ENCODE results near the gene NR5A1.

Gene NR5A1

DNA sequence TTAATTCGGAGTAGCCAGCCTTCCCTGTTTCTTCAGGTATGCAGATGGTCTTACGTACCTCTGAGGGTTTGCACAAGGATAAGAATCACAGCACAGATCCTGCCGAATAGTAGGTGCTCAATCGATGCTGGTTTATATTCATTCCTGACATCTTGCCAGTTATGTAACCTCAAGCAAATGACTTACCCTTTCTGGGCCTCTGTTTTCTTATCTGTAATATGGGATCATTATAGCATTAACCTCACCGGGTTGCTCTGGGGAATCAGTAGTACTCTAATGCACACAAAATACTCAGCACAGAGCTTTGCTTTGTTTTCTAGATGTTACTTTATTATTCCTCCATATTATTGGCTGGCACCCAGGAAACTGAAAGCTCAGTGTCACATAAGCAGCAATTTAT, 7.7 kb upstream of the NR5A1 start:
- H3K4me3 ChIP-seq (ENCODE audit: low read length in 2 of 2): no peak overlapping the region
- no peak overlapping the region for H3K9ac ChIP-seq (ENCODE audit: low read length in 2 of 2)
- no peak overlapping the region for H3K27ac ChIP-seq (ENCODE audit: low read length)
- H3K36me3 ChIP-seq (ENCODE audit: control insufficient read depth in 2 of 2, insufficient read depth in 2 of 2, low read length in 2 of 2): no peaks in the 10 kb centered on the region
- H3K4me1 ChIP-seq (ENCODE audit: control insufficient read depth, insufficient read depth, low read length): no peaks in the 10 kb centered on the region
- H3K9me3 ChIP-seq (ENCODE audit: control insufficient read depth in 2 of 2, low read length in 2 of 2): no peaks in the 10 kb centered on the region
- peaks cover 3 to 4% of the 10 kb centered on the region in 2 donors for H3K27me3 ChIP-seq (ENCODE audit: control insufficient read depth in 1 of 2, insufficient read depth in 2 of 2, low read length in 2 of 2)

DNA sequence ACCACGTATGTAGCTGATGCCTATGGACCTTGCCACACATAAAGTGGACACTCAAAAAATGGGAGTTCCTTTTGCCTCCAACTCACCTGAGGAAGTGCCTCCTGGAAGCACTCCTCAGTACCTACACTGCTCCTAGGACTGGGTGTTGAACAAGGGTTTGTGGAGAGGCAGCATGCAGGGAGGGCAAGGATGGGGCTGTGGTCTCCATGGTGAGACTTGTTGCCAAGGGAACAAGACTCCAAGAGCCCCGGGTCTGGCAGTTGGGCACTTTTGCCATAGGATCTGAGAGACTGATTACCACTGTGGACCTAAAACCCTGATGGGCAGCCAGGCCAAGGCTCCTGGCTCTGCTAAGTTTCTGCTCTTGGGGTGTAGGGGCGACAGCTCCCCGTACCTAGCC, 6.9 kb upstream of the NR5A1 start:
- Histone ChIP-seq H3K4me3 (ENCODE audit: low read length in 2 of 2) (no peak overlapping the region), H3K27ac (ENCODE audit: low read length) (no peak overlapping the region), H3K9ac (ENCODE audit: low read length in 2 of 2) (no peak overlapping the region), H3K27me3 (ENCODE audit: control insufficient read depth in 1 of 2, insufficient read depth in 2 of 2, low read length in 2 of 2) (peaks cover 3 to 4% of the 10 kb centered on the region in 2 donors), H3K4me1 (ENCODE audit: control insufficient read depth, insufficient read depth, low read length) (no peaks in the 10 kb centered on the region), H3K36me3 (ENCODE audit: control insufficient read depth in 2 of 2, insufficient read depth in 2 of 2, low read length in 2 of 2) (no peaks in the 10 kb centered on the region), H3K9me3 (ENCODE audit: control insufficient read depth in 2 of 2, low read length in 2 of 2) (no peaks in the 10 kb centered on the region)

- Histone ChIP-seq H3K36me3 (ENCODE audit: control insufficient read depth in 2 of 2, insufficient read depth in 2 of 2, low read length in 2 of 2) (no peaks in the 10 kb centered on the region), H3K4me1 (ENCODE audit: control insufficient read depth, insufficient read depth, low read length) (no peaks in the 10 kb centered on the region), H3K4me3 (ENCODE audit: low read length in 2 of 2) (no peak overlapping the region), H3K9ac (ENCODE audit: low read length in 2 of 2) (no peak overlapping the region), H3K27ac (ENCODE audit: low read length) (no peak overlapping the region), H3K9me3 (ENCODE audit: control insufficient read depth in 2 of 2, low read length in 2 of 2) (no peaks in the 10 kb centered on the region), H3K27me3 (ENCODE audit: control insufficient read depth in 1 of 2, insufficient read depth in 2 of 2, low read length in 2 of 2) (peaks cover 3 to 4% of the 10 kb centered on the region in 2 donors)
Measured at GRCh38 chr9:124513376-124513994, 6.3 kb upstream of the NR5A1 start.

DNA sequence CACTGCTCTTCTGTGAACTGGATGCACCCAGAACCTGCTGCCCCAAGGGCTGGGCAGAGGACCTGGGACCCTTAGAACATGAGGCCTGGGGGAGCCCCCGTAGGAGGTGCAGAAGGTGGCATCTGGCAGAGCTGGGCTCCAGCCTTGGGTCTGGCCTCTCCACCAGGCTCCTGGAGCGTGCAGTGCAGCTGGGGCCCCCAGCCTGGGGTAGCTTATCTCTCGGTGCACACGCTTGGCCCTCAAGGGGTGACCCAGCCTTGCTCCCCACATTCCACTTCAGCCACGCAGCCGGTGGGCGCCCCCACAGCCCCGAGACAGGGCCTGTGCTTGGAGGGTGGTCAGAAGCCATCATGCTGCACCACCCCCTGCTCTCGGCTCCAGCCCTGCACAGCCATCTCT, 5.6 kb upstream of the NR5A1 start:
- H3K27me3 ChIP-seq (ENCODE audit: control insufficient read depth in 1 of 2, insufficient read depth in 2 of 2, low read length in 2 of 2): peaks cover 3 to 4% of the 10 kb centered on the region in 2 donors

GRCh38 chr9:124511891-124512805, 4.9 kb upstream of the NR5A1 start:
- Histone ChIP-seq H3K9me3 (ENCODE audit: control insufficient read depth in 2 of 2, low read length in 2 of 2) (no peaks in the 10 kb centered on the region), H3K9ac (ENCODE audit: low read length in 2 of 2) (no peak overlapping the region), H3K27ac (ENCODE audit: low read length) (no peak overlapping the region), H3K4me1 (ENCODE audit: control insufficient read depth, insufficient read depth, low read length) (no peaks in the 10 kb centered on the region), H3K36me3 (ENCODE audit: control insufficient read depth in 2 of 2, insufficient read depth in 2 of 2, low read length in 2 of 2) (no peaks in the 10 kb centered on the region), H3K27me3 (ENCODE audit: control insufficient read depth in 1 of 2, insufficient read depth in 2 of 2, low read length in 2 of 2) (peaks cover 3 to 4% of the 10 kb centered on the region in 2 donors), H3K4me3 (ENCODE audit: low read length in 2 of 2) (no peak overlapping the region)

More for the DNA sequence above, 5.6 kb upstream of the NR5A1 start:
- Histone ChIP-seq H3K4me3 (ENCODE audit: low read length in 2 of 2) (no peak overlapping the region), H3K36me3 (ENCODE audit: control insufficient read depth in 2 of 2, insufficient read depth in 2 of 2, low read length in 2 of 2) (no peaks in the 10 kb centered on the region), H3K9me3 (ENCODE audit: control insufficient read depth in 2 of 2, low read length in 2 of 2) (no peaks in the 10 kb centered on the region), H3K9ac (ENCODE audit: low read length in 2 of 2) (no peak overlapping the region), H3K4me1 (ENCODE audit: control insufficient read depth, insufficient read depth, low read length) (no peaks in the 10 kb centered on the region), H3K27ac (ENCODE audit: low read length) (no peak overlapping the region)

GRCh38 chr9:124511426-124511840, 4.2 kb upstream of the NR5A1 start:
- Histone ChIP-seq H3K27ac (ENCODE audit: low read length) (no peak overlapping the region), H3K9ac (ENCODE audit: low read length in 2 of 2) (no peak overlapping the region), H3K4me1 (ENCODE audit: control insufficient read depth, insufficient read depth, low read length) (no peaks in the 10 kb centered on the region), H3K27me3 (ENCODE audit: control insufficient read depth in 1 of 2, insufficient read depth in 2 of 2, low read length in 2 of 2) (peaks cover 3 to 7% of the 10 kb centered on the region in 2 donors), H3K4me3 (ENCODE audit: low read length in 2 of 2) (no peak overlapping the region), H3K9me3 (ENCODE audit: control insufficient read depth in 2 of 2, low read length in 2 of 2) (no peaks in the 10 kb centered on the region), H3K36me3 (ENCODE audit: control insufficient read depth in 2 of 2, insufficient read depth in 2 of 2, low read length in 2 of 2) (no peaks in the 10 kb centered on the region)

DNA sequence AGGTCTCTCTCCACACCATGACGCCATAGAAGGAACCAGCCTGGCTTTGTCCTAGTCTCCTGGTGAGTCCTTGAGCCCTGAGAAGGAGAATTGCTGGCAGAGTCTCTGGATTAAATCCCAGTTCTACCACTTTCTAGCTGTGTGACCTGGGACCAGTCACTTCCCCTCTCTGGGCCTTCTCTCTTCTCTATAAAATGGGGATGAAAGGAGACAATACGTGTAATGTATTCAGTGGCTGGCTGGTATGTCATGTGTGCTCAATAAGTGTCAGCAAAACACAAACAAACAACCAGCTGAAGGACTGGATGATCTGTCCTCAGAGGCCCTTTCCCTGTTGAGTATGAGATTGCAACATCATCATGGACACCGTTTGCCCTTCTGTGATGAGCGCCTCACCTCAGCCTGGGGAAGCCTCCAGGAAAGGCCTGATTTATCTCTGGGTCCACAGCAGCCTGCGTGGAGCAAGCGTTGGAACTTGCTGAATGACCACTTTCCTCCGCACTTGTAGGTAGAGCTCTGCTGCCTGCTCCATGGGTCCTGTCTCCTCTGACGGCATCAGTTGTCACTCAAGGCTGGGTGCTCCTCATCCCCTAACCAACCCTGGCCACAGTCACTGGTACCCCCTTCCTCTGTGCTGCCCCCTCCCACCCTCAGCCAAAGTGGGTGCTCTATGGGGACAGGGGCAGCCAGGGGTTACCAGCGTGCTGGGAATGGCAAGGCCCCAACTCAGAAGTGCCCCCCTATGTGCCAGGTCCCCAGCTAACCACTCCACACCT, 3.6 kb upstream of the NR5A1 start:
- Histone ChIP-seq H3K27me3 (ENCODE audit: control insufficient read depth in 1 of 2, insufficient read depth in 2 of 2, low read length in 2 of 2) (peaks cover 4 to 9% of the 10 kb centered on the region in 2 donors), H3K9me3 (ENCODE audit: control insufficient read depth in 2 of 2, low read length in 2 of 2) (no peaks in the 10 kb centered on the region), H3K4me1 (ENCODE audit: control insufficient read depth, insufficient read depth, low read length) (no peaks in the 10 kb centered on the region), H3K4me3 (ENCODE audit: low read length in 2 of 2) (no peak overlapping the region), H3K36me3 (ENCODE audit: control insufficient read depth in 2 of 2, insufficient read depth in 2 of 2, low read length in 2 of 2) (no peaks in the 10 kb centered on the region), H3K9ac (ENCODE audit: low read length in 2 of 2) (no peak overlapping the region), H3K27ac (ENCODE audit: low read length) (no peak overlapping the region)

- H3K9ac ChIP-seq (ENCODE audit: low read length in 2 of 2): no peak overlapping the region
- H3K4me3 ChIP-seq (ENCODE audit: low read length in 2 of 2): no peak overlapping the region
- H3K4me1 ChIP-seq (ENCODE audit: control insufficient read depth, insufficient read depth, low read length): peaks cover 14% of the 10 kb centered on the region
- H3K27ac ChIP-seq (ENCODE audit: low read length): no peak overlapping the region
- H3K36me3 ChIP-seq (ENCODE audit: control insufficient read depth in 2 of 2, insufficient read depth in 2 of 2, low read length in 2 of 2): no peaks in the 10 kb centered on the region
- H3K9me3 ChIP-seq (ENCODE audit: control insufficient read depth in 2 of 2, low read length in 2 of 2): no peaks in the 10 kb centered on the region
- H3K27me3 ChIP-seq (ENCODE audit: control insufficient read depth in 1 of 2, insufficient read depth in 2 of 2, low read length in 2 of 2): peaks cover 26 to 29% of the 10 kb centered on the region in 2 donors
Measured at GRCh38 chr9:124507880-124508423, 753 bp upstream of the NR5A1 start.

- H3K27me3 ChIP-seq (ENCODE audit: control insufficient read depth in 1 of 2, insufficient read depth in 2 of 2, low read length in 2 of 2): peaks cover 34 to 39% of the 10 kb centered on the region in 2 donors
- H3K4me1 ChIP-seq (ENCODE audit: control insufficient read depth, insufficient read depth, low read length): peaks cover 14% of the 10 kb centered on the region
- no peaks in the 10 kb centered on the region for H3K9me3 ChIP-seq (ENCODE audit: control insufficient read depth in 2 of 2, low read length in 2 of 2)
- no peak overlapping the region for H3K9ac ChIP-seq (ENCODE audit: low read length in 2 of 2)
- no peak overlapping the region for H3K4me3 ChIP-seq (ENCODE audit: low read length in 2 of 2)
- no peaks in the 10 kb centered on the region for H3K36me3 ChIP-seq (ENCODE audit: control insufficient read depth in 2 of 2, insufficient read depth in 2 of 2, low read length in 2 of 2)
- H3K27ac ChIP-seq (ENCODE audit: low read length): no peak overlapping the region
Measured at GRCh38 chr9:124506433-124506832, 766 bp downstream of the NR5A1 start.

- peaks cover 39 to 43% of the 10 kb centered on the region in 2 donors for H3K27me3 ChIP-seq (ENCODE audit: control insufficient read depth in 1 of 2, insufficient read depth in 2 of 2, low read length in 2 of 2)
- H3K9me3 ChIP-seq (ENCODE audit: control insufficient read depth in 2 of 2, low read length in 2 of 2): no peaks in the 10 kb centered on the region
- peaks cover 14% of the 10 kb centered on the region for H3K4me1 ChIP-seq (ENCODE audit: control insufficient read depth, insufficient read depth, low read length)
- no peak overlapping the region for H3K4me3 ChIP-seq (ENCODE audit: low read length in 2 of 2)
- H3K36me3 ChIP-seq (ENCODE audit: control insufficient read depth in 2 of 2, insufficient read depth in 2 of 2, low read length in 2 of 2): no peaks in the 10 kb centered on the region
- no peak overlapping the region for H3K27ac ChIP-seq (ENCODE audit: low read length)
- no peak overlapping the region for H3K9ac ChIP-seq (ENCODE audit: low read length in 2 of 2)
Measured at GRCh38 chr9:124505901-124506346, 1.3 kb downstream of the NR5A1 start.
